GM23338 (cell line): ENCODE results near the gene PALS2. TPM values are rescaled to one million over a fixed set of nuclear protein-coding genes. Genes with fewer than 3 reads are reported as not detected.

Experiments used
- ATAC-seq: fragments of 200-7000 bp; cut with Tn5 transposase; 3 replicates; pipeline ENCODE4 v1.9.1; 2020
- DNase-seq: peaks from one replicate; pipeline ENCODE4 v3.0.0-alpha.2; 2015; ENCODE audit warnings: low spot score
- H2AFZ ChIP-seq: fragments of 200-600 bp; sonication (generic); 2 replicates; pipeline ENCODE4 v1.8.0; 2016; ENCODE audit warnings: antibody characterized with exemption, mild to moderate bottlenecking, moderate library complexity
- H3F3A ChIP-seq: fragments of 200-600 bp; sonication (generic); replicated peaks from 2 replicates; pipeline ENCODE4 v1.8.0; 2017; ENCODE audit warnings: antibody characterized with exemption, mixed run types, low read depth
- H3K27ac ChIP-seq: fragments of 200-600 bp; sonication (generic); 2 replicates; pipeline ENCODE4 v1.6.1; 2016; ENCODE audit warnings: low read depth
- H3K27me3 ChIP-seq: fragments of 200-600 bp; sonication (generic); 2 replicates; pipeline ENCODE4 v1.8.0; 2016; ENCODE audit warnings: mild to moderate bottlenecking, mixed run types, moderate library complexity; ENCODE audit not compliant: insufficient read depth
- H3K36me3 ChIP-seq: fragments of 200-600 bp; sonication (generic); 2 replicates; pipeline ENCODE4 v1.8.0; 2016; ENCODE audit warnings: mild to moderate bottlenecking; ENCODE audit not compliant: insufficient read depth
- H3K4me1 ChIP-seq: fragments of 200-600 bp; sonication (generic); 2 replicates; pipeline ENCODE4 v1.8.0; 2016; ENCODE audit warnings: mild to moderate bottlenecking, moderate library complexity; ENCODE audit not compliant: insufficient read depth
- H3K4me2 ChIP-seq: fragments of 200-600 bp; sonication (generic); 2 replicates; pipeline ENCODE4 v1.7.1; 2017; ENCODE audit warnings: mixed run types
- H3K4me3 ChIP-seq: fragments of 200-600 bp; sonication (generic); 2 replicates; pipeline ENCODE4 v1.6.1; 2016; ENCODE audit warnings: mixed run types
- H3K79me2 ChIP-seq: fragments of 200-600 bp; sonication (generic); replicated peaks from 2 replicates; pipeline ENCODE4 v1.8.0; 2017; ENCODE audit warnings: mild to moderate bottlenecking; ENCODE audit not compliant: insufficient read depth
- H3K9me2 ChIP-seq: fragments of 200-600 bp; sonication (generic); 2 replicates; pipeline ENCODE4 v1.8.0; 2017; ENCODE audit not compliant: insufficient read depth
- H4K20me1 ChIP-seq: fragments of 200-600 bp; sonication (generic); replicated peaks from 2 replicates; pipeline ENCODE4 v1.8.0; 2017; ENCODE audit warnings: mild to moderate bottlenecking; ENCODE audit not compliant: insufficient read depth
- H3K27ac Mint-ChIP-seq: 2 replicates; pipeline ENCODE4 v1.8.0; 2020; ENCODE audit warnings: inconsistent platforms, mild to moderate bottlenecking, moderate library complexity, mixed read lengths
- H3K27me3 Mint-ChIP-seq: 3 replicates; pipeline ENCODE4 v1.8.0; 2022; ENCODE audit warnings: low read depth, mild to moderate bottlenecking, moderate library complexity, mixed read lengths, inconsistent platforms; ENCODE audit not compliant: insufficient read depth, poor library complexity
- H3K36me3 Mint-ChIP-seq: 3 replicates; pipeline ENCODE4 v1.8.0; 2021; ENCODE audit warnings: low read depth, mild to moderate bottlenecking, inconsistent platforms, moderate library complexity, mixed read lengths
- H3K4me1 Mint-ChIP-seq: 3 replicates; pipeline ENCODE4 v1.8.0; 2020; ENCODE audit warnings: mild to moderate bottlenecking, inconsistent platforms, mixed read lengths
- H3K4me3 Mint-ChIP-seq: 3 replicates; pipeline ENCODE4 v1.8.0; 2021; ENCODE audit warnings: moderate library complexity, mild to moderate bottlenecking, inconsistent platforms, mixed read lengths
- H3K9me3 Mint-ChIP-seq: 3 replicates; pipeline ENCODE4 v1.8.0; 2020; ENCODE audit warnings: moderate library complexity, mild to moderate bottlenecking, inconsistent platforms, mixed read lengths
- CREB1 ChIP-seq: fragments of 250-450 bp; sonication (Bioruptor Pico); IDR thresholded peaks from 2 replicates; pipeline ENCODE4 v1.5.0; 2020; ENCODE audit warnings: low read depth, mild to moderate bottlenecking, moderate library complexity
- EZH2 ChIP-seq: fragments of 200-600 bp; sonication (generic); IDR thresholded peaks from one replicate; pipeline ENCODE4 v1.8.0; 2017; ENCODE audit warnings: antibody characterized with exemption, mild to moderate bottlenecking, low read depth; ENCODE audit not compliant: unreplicated experiment
- EZH2phosphoT487 ChIP-seq: fragments of 200-600 bp; sonication (generic); IDR thresholded peaks from one replicate; pipeline ENCODE4 v1.8.1; 2018; ENCODE audit warnings: antibody characterized with exemption; ENCODE audit not compliant: unreplicated experiment
- NANOG ChIP-seq: IDR thresholded peaks from 2 replicates; pipeline ENCODE4 v1.6.1; 2016; ENCODE audit warnings: antibody characterized with exemption, borderline replicate concordance
- POLR2AphosphoS5 ChIP-seq: IDR thresholded peaks from 2 replicates; pipeline ENCODE4 v1.6.1; 2016; ENCODE audit warnings: antibody characterized with exemption, low read depth
- ZNF114 ChIP-seq: fragments of 250-450 bp; sonication (Bioruptor Pico); IDR thresholded peaks from 2 replicates; pipeline ENCODE4 v1.5.0; 2020; ENCODE audit warnings: mild to moderate bottlenecking, moderate library complexity
- ZNF331 ChIP-seq: fragments of 250-450 bp; sonication (Bioruptor Pico); IDR thresholded peaks from 2 replicates; pipeline ENCODE4 v1.5.0; 2020; ENCODE audit warnings: low read depth, mild to moderate bottlenecking, moderate library complexity
- polyA plus RNA-seq: library from polyadenylated mRNA; unstranded; fragments of >200 nt; fragmentation: Nextera tagmentation; extraction: Ambion mirVana; gene quantifications from 2 replicates; pipeline ENCODE4 v1.2.1, GENCODE V29; 2016
- total RNA-seq: library from RNA; depleted of rRNA; stranded (reverse); fragments of >200 nt; shearing (Covaris generic); gene quantifications from 2 replicates; pipeline ENCODE4 v1.2.3, GENCODE V29; 2014
- TF ChIP-seq, protein P1 (sequence below), 2 experiments: fragments of 200-600 bp in 1 of 2; sonication (generic) in 1 of 2; conservative IDR thresholded peaks; 2 replicates each; pipeline versions ENCODE4 v1.5.1 to v1.6.1; 2016 to 2017; ENCODE audit warnings: antibody characterized with exemption in 2 of 2, low read depth in 2 of 2, mild to moderate bottlenecking in 2 of 2, moderate library complexity in 1 of 2
- TF ChIP-seq, protein P2 (sequence below): IDR thresholded peaks from one replicate; pipeline ENCODE4 v1.6.1; 2018; ENCODE audit warnings: antibody characterized with exemption; ENCODE audit not compliant: unreplicated experiment
- TF ChIP-seq, protein P3 (sequence below): fragments of 250-450 bp; sonication (Bioruptor Pico); IDR thresholded peaks from 2 replicates; pipeline ENCODE4 v1.5.0; 2020; ENCODE audit warnings: mild to moderate bottlenecking, moderate library complexity

The PALS2 gene
- total and polyA plus RNA-seq, 2 experiments from 2014 or later, result 51.8 to 115 TPM

DNA sequence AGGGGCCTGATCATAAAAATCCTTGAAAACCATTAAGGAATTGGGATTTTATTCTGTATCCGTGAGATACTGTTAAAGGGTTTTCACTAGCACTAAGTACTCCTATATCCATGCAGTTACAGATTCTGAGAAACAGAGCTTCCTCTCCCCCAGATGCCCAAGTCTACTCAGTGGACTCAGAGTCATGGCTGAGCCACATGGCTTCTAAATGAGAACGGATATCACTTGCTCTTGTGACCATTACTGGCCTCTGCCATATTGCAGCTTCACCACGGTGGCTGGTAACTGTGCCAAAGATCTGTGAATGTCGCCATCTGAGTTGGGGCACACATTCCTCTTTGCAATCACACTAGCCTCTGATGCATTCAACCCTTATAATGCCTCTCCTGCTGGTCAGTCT lies 42.0 kb upstream of the PALS2 start:
- DNase-seq (no peak), ATAC-seq (no peak)
- Mint-ChIP-seq H3K36me3 (no peaks in the 10 kb centered on the region; the same call in 2 of the 3 replicates), H3K9me3 (no peaks in the 10 kb centered on the region), H3K27ac (no peak overlapping the region), H3K27me3 (no peaks in the 10 kb centered on the region), H3K4me1 (no peaks in the 10 kb centered on the region), H3K4me3 (no peak overlapping the region)
- Histone ChIP-seq H3K9me2 (peaks cover 12% of the 10 kb centered on the region; the same call in 1 of the 2 replicates), H3K27me3 (no peaks in the 10 kb centered on the region), H3K4me2 (no peak overlapping the region), H3K4me1 (peaks cover 18% of the 10 kb centered on the region), H3K36me3 (no peaks in the 10 kb centered on the region), H2AFZ (peak overlapping the region; percentile 19), H3K79me2 (no peaks in the 10 kb centered on the region), H3F3A (no peaks in the 10 kb centered on the region), H3K27ac (no peak overlapping the region), H4K20me1 (no peaks in the 10 kb centered on the region), H3K4me3 (no peak overlapping the region)
- TF ChIP-seq NANOG, result no peak
- TF ChIP-seq, protein P1, sequence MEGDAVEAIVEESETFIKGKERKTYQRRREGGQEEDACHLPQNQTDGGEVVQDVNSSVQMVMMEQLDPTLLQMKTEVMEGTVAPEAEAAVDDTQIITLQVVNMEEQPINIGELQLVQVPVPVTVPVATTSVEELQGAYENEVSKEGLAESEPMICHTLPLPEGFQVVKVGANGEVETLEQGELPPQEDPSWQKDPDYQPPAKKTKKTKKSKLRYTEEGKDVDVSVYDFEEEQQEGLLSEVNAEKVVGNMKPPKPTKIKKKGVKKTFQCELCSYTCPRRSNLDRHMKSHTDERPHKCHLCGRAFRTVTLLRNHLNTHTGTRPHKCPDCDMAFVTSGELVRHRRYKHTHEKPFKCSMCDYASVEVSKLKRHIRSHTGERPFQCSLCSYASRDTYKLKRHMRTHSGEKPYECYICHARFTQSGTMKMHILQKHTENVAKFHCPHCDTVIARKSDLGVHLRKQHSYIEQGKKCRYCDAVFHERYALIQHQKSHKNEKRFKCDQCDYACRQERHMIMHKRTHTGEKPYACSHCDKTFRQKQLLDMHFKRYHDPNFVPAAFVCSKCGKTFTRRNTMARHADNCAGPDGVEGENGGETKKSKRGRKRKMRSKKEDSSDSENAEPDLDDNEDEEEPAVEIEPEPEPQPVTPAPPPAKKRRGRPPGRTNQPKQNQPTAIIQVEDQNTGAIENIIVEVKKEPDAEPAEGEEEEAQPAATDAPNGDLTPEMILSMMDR (conservative IDR thresholded peaks at IDR 0.05; ENCODE audit: low read depth in 2 of 2), result no peak
- TF ChIP-seq POLR2AphosphoS5, result no peak
- no peak for TF ChIP-seq EZH2phosphoT487
- no peak for TF ChIP-seq ZNF331 (CRISPR knock-in tag)
- no peak for TF ChIP-seq EZH2
- no peak for TF ChIP-seq CREB1
- TF ChIP-seq ZNF114 (CRISPR knock-in tag), result no peak
- TF ChIP-seq, protein P2, sequence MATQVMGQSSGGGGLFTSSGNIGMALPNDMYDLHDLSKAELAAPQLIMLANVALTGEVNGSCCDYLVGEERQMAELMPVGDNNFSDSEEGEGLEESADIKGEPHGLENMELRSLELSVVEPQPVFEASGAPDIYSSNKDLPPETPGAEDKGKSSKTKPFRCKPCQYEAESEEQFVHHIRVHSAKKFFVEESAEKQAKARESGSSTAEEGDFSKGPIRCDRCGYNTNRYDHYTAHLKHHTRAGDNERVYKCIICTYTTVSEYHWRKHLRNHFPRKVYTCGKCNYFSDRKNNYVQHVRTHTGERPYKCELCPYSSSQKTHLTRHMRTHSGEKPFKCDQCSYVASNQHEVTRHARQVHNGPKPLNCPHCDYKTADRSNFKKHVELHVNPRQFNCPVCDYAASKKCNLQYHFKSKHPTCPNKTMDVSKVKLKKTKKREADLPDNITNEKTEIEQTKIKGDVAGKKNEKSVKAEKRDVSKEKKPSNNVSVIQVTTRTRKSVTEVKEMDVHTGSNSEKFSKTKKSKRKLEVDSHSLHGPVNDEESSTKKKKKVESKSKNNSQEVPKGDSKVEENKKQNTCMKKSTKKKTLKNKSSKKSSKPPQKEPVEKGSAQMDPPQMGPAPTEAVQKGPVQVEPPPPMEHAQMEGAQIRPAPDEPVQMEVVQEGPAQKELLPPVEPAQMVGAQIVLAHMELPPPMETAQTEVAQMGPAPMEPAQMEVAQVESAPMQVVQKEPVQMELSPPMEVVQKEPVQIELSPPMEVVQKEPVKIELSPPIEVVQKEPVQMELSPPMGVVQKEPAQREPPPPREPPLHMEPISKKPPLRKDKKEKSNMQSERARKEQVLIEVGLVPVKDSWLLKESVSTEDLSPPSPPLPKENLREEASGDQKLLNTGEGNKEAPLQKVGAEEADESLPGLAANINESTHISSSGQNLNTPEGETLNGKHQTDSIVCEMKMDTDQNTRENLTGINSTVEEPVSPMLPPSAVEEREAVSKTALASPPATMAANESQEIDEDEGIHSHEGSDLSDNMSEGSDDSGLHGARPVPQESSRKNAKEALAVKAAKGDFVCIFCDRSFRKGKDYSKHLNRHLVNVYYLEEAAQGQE, result no peak
- TF ChIP-seq, protein P3, sequence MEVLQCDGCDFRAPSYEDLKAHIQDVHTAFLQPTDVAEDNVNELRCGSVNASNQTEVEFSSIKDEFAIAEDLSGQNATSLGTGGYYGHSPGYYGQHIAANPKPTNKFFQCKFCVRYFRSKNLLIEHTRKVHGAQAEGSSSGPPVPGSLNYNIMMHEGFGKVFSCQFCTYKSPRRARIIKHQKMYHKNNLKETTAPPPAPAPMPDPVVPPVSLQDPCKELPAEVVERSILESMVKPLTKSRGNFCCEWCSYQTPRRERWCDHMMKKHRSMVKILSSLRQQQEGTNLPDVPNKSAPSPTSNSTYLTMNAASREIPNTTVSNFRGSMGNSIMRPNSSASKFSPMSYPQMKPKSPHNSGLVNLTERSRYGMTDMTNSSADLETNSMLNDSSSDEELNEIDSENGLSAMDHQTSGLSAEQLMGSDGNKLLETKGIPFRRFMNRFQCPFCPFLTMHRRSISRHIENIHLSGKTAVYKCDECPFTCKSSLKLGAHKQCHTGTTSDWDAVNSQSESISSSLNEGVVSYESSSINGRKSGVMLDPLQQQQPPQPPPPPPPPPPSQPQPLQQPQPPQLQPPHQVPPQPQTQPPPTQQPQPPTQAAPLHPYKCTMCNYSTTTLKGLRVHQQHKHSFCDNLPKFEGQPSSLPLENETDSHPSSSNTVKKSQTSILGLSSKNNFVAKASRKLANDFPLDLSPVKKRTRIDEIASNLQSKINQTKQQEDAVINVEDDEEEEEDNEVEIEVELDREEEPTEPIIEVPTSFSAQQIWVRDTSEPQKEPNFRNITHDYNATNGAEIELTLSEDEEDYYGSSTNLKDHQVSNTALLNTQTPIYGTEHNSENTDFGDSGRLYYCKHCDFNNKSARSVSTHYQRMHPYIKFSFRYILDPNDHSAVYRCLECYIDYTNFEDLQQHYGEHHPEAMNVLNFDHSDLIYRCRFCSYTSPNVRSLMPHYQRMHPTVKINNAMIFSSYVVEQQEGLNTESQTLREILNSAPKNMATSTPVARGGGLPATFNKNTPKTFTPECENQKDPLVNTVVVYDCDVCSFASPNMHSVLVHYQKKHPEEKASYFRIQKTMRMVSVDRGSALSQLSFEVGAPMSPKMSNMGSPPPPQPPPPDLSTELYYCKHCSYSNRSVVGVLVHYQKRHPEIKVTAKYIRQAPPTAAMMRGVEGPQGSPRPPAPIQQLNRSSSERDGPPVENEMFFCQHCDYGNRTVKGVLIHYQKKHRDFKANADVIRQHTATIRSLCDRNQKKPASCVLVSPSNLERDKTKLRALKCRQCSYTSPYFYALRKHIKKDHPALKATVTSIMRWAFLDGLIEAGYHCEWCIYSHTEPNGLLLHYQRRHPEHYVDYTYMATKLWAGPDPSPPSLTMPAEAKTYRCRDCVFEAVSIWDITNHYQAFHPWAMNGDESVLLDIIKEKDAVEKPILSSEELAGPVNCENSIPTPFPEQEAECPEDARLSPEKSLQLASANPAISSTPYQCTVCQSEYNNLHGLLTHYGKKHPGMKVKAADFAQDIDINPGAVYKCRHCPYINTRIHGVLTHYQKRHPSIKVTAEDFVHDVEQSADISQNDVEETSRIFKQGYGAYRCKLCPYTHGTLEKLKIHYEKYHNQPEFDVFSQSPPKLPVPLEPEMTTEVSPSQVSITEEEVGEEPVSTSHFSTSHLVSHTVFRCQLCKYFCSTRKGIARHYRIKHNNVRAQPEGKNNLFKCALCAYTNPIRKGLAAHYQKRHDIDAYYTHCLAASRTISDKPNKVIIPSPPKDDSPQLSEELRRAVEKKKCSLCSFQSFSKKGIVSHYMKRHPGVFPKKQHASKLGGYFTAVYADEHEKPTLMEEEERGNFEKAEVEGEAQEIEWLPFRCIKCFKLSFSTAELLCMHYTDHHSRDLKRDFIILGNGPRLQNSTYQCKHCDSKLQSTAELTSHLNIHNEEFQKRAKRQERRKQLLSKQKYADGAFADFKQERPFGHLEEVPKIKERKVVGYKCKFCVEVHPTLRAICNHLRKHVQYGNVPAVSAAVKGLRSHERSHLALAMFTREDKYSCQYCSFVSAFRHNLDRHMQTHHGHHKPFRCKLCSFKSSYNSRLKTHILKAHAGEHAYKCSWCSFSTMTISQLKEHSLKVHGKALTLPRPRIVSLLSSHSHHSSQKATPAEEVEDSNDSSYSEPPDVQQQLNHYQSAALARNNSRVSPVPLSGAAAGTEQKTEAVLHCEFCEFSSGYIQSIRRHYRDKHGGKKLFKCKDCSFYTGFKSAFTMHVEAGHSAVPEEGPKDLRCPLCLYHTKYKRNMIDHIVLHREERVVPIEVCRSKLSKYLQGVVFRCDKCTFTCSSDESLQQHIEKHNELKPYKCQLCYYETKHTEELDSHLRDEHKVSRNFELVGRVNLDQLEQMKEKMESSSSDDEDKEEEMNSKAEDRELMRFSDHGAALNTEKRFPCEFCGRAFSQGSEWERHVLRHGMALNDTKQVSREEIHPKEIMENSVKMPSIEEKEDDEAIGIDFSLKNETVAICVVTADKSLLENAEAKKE, result no peak
